NCI-H1417 treated with DMSO at 0.1 percent for 48 hours (cell line): Measurements from ENCODE around the gene HNRNPH1.
"Not testable (repeated sequence)": the region's sequence is repeated elsewhere in the genome, so short reads cannot be mapped to it uniquely, and the experiment has no call there.

Experiments
- DNase-seq: peaks from one replicate; lab custom pipeline; 2025; lab: John Stamatoyannopoulos, UW

Gene HNRNPH1, protein sequence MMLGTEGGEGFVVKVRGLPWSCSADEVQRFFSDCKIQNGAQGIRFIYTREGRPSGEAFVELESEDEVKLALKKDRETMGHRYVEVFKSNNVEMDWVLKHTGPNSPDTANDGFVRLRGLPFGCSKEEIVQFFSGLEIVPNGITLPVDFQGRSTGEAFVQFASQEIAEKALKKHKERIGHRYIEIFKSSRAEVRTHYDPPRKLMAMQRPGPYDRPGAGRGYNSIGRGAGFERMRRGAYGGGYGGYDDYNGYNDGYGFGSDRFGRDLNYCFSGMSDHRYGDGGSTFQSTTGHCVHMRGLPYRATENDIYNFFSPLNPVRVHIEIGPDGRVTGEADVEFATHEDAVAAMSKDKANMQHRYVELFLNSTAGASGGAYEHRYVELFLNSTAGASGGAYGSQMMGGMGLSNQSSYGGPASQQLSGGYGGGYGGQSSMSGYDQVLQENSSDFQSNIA

GRCh38 chr5:179623003-179623905 lies at the start of gene HNRNPH1:
HNRNPH1 (minus strand) TSS chr5:179623671; CDS start chr5:179623133, 538 bp downstream.
- DNase-seq: peak; percentile 70

DNA sequence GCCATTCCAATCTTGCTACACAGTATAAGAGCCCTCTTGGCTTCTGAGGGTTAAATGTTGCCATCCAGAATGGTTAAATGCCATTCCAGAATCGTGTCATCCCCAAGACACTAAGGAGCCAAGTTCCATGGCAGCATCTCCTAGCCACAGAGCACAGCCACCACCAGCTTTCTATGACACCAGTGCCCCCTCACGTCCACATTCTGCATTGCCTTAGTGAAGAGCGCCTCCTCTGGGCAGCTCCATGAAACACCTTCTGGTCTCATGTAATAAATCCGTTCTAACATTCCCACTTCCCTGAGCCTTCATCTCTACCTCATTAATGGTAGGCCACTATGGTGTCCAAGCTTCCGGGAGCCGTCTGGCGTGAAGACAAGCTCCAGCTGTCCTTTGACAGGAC lies 44.9 kb upstream of the HNRNPH1 start:
- no peak for DNase-seq

DNA sequence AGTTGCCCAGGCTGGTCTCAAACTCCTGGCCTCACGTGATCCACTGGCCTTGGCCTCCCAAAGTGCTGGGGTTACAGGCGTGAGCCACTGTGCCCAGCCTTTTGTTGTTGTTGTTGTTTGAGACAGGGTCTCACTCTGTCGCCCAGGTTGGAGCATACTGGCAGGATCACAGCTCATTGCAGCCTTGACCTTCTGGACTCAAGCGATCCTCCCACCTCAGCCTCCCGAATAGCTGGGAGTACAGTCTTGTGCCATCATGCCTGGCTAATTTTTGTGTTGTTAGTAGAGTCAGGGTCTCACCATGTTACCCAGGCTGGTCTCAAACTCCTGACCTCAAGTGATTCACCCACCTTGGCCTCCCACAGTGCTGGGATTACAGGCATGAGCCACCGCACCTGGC lies 38.2 kb upstream of the HNRNPH1 start:
- DNase-seq: not testable (repeated sequence)

DNA sequence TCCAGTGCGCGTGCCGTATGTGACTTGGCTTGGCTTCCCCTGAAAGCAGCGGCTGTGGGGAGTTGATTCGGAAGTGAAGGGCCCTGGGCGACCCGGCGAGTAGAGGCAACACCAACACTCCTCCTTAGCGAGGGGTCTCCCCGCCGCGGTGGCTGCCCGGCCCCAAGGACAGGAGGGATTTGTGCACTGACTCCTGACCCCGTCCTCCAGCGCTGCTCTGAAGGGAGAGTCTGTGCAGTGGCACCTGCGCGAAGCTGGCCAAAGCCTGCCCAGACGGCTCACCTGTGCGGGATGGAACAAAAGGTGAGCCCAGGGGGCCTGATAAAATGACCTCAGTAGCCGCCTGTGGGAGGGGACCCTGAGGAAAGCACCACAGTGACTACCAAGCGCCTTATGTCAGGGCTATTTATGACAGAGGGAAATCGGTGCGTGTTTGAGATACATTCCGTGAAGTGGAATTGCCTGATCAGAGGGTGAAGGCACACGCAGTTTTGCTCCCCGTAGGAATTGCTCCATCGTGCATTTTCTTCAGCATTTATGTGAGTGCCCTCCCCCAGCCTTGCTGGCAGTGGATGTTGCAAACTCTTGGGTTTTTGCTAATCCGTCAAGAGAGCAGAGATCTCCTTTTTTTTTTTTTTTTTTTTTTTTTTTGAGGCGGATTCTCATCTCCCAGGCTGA lies 34.8 kb upstream of the HNRNPH1 start:
- not testable (repeated sequence) for DNase-seq

- not testable (repeated sequence) for DNase-seq
Observed at GRCh38 chr5:179657302-179658178, 34.1 kb upstream of the HNRNPH1 start.

DNA sequence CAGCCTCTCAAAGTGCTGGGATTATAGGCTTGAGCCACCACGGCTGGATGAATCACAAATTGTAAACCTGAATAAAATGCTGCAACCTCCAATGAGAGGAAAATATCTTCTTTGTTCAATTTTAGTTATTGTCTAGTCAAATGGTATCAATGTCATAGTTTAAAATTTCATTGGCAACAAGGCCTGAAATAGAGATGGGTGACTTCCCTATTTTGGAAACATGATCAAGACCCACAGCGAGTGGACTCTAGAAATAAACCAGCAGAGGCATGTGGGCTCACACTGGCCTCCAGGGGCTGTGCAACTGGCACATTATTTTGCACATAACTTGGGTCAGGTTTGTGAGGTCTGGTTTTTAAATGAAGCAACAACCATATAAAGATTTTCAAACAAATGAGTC lies 29.7 kb upstream of the HNRNPH1 start:
- not testable (repeated sequence) for DNase-seq

GRCh38 chr5:179650245-179650644 lies 26.8 kb upstream of the HNRNPH1 start:
- not testable (repeated sequence) for DNase-seq

- DNase-seq: not testable (repeated sequence)
Observed at GRCh38 chr5:179649166-179649703, 25.8 kb upstream of the HNRNPH1 start.

DNA sequence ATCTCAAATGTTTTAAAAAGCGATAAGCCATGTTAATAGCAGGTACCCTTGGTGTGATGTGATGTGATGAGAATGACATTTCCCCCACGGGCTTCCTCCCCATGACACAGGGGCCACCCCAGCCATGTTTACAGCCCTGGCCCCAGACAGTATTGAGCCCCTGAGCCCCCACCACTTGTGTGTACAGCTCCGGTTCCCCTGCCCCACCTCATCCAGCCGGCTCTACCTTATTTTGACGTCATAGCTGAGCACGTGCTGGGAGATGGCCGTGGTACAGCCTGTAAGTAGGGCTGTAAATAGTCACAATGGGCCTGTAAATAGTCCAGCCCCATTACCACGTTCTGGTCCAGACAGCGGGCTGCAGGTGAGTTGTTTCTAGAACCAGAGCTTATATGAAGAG lies 24.9 kb upstream of the HNRNPH1 start:
- DNase-seq: no peak

GRCh38 chr5:179644766-179645165 lies 21.3 kb upstream of the HNRNPH1 start:
- DNase-seq: not testable (repeated sequence)

- not testable (repeated sequence) for DNase-seq
Observed at GRCh38 chr5:179643141-179643920, 19.9 kb upstream of the HNRNPH1 start.

DNA sequence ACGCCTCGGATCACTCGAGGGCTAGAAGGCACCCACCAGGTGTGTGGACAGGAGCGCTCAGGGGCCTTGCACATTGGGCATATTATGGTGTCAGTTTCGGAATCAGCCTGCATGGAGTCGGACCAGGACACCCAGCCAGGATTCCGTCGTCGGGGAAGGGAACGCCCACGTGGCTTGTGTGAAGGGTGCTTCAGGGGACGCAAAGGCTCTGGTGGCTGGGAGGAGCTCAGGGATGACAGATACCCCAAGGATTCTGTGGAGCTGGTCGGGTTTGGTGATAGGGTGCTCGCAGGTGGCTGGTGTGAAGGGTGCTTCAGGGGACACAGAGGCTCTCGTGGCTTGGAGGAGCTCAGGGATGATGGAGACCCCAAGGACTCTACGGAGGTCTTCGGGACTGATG lies 19.2 kb upstream of the HNRNPH1 start:
- not testable (repeated sequence) for DNase-seq

- not testable (repeated sequence) for DNase-seq
Observed at GRCh38 chr5:179641745-179642144, 18.3 kb upstream of the HNRNPH1 start.

GRCh38 chr5:179639296-179639695 lies 15.8 kb upstream of the HNRNPH1 start:
- not testable (repeated sequence) for DNase-seq

DNA sequence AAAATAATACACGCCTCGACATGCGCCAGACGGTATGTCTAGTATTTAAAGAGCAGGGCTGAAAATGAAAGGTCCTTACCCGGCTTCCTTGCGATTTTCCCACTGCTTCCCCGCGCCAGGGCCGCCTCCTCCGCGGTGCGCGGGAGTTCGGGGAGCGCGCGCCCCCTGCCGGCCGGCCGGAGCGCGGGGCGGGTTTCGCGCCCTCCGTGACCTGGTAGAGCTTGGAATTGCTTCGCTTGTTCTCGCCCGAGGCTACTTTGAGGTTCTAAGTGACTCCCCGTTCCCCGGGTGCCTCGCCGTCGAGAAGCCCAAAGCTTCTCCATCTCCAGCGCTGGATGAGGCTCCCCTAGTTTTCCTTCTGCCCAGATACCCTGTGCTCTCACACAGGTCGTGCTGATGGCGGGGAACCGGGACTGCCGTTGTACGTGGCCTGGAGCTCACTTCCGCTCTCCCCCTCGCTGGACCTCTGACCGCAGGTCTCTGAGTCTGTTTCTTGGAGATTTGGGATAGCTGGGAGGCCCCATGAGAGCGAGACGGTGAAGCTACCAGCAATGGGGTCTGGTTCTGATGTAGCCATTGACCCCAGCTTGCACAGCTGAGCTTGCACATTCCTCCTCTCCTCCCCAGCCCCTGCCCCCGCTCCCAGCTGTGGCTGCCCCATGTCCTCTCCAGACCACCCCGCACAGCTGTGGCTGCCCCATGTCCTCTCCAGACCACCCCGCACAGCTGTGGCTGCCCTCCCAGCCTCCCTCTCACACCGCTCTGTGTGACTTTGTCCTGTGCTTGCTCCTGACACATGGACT lies 11.1 kb upstream of the HNRNPH1 start:
- not testable (repeated sequence) for DNase-seq

GRCh38 chr5:179633501-179634369 lies 10.3 kb upstream of the HNRNPH1 start:
- DNase-seq: not testable (repeated sequence)

GRCh38 chr5:179624841-179625271 lies 1.4 kb upstream of the HNRNPH1 start:
- no peak for DNase-seq
